ENCODE results near the gene UBTD2.
"Not testable (repeated sequence)": the region's sequence is repeated elsewhere in the genome, so short reads cannot be mapped to it uniquely, and the experiment has no call there.

UBTD2 gene

GRCh38 chr5:172293054-172293744 lies 9.6 kb upstream of the UBTD2 start:
- DNase-seq, result peak; percentile 76

GRCh38 chr5:172291837-172292236 lies 8.3 kb upstream of the UBTD2 start:
- not testable (repeated sequence) for DNase-seq

GRCh38 chr5:172288465-172288864 lies 4.9 kb upstream of the UBTD2 start:
- DNase-seq, result peak; percentile 59

DNA sequence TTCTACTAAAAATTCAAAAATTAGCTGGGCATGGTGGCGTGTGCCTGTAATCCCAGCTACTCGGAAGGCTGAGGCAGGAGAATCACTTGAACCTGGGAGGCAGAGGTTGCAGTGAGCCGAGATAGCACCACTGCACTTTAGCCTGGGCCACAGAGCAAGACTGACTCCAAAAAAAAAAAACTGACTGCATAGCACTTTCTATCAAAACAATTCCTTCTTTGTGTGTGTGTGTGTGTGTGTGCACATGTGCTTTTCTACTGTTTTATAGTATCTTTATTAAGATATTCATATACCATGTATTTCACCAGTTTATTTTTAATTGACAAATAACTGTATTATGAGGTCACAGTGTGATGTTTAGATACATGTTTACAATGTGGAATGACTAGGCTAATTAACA lies 3.6 kb upstream of the UBTD2 start:
- DNase-seq, result not testable (repeated sequence)

DNA sequence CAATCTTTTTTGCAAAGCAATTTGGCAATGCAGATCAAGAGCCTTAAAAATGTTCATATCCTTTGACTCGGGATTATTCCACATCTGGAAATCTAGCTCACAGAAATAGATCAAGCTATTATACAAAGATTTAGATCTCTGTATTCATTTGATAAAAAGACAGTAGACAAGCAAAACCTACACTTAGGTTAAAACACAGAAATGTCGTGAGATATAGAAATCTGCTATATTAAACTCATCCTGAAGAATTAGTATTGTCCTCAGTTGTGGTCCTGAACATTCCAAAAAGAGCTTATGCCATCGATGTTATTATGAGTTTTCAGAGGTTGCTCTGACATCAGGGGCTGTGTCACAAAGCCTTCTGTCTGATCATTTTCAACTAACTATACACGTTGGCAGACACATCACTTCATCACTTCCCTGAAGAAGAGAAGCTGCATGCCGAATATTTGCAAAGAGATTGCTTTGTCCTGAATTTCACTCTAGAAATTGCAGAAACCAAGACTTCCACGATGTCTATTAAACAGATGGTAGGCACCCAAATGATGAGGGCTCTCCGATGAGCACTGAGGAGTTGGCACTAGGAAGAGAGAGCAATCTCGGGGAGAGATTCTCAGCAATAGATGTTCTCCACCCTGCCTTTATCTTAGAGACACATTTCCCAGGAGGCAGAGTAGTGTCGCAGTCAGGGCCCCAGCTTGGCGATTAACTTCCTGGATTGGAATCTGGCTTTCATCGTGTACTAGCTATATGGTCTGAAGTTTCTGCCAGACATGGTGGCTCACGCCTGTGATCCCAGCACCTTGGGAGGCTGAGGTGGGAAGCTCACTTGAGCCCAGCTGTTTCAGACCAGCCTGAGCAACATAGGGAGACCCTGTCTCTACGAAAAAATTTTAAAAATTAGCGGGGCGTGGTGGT lies 1.9 kb upstream of the UBTD2 start:
- no peak for DNase-seq

DNA sequence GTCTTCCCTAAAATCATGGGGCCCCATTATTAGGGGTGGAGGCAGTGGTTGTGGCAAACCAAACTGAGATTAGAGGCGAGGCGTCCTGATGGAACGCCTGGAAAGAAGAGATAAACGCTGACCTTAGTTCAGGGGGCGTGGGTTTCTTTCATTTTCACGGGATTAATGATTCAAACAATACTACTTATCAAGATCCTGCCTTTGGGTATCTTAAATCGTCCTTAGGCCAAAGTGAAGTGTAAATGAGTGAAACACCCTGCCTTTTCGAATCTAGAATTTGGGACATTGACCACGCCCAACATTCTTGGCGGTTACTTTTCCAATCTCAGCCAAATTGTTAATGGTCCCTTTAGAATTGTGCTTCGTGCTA lies 1.0 kb upstream of the UBTD2 start:
- peak; percentile 68 for DNase-seq

- DNase-seq, result peak; percentile 91
Measured at GRCh38 chr5:172283862-172284610, 472 bp upstream of the UBTD2 start.

- peak; percentile 31 for DNase-seq
Measured at GRCh38 chr5:172282272-172283019, 1.1 kb downstream of the UBTD2 start.

DNA sequence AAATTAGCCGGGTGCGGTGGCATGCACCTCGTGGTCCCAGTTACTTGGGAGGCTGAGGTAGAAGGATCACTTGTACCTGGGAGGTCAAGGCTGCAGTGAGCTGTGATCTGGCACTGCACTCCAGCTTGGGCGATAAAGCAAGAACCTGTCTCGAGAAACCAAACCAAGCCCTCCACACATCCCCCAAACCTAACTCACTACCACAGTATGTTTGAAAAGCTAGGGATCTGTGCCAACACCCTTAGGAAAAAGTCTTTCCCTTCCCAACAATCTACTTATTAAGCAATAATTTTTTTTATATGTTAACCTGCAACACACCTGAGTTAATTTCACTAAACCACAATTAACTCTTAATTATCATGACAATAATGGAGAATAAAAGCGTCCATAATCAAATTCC lies 2.2 kb downstream of the UBTD2 start:
- DNase-seq, result no peak

- DNase-seq, result peak; percentile 84
Measured at GRCh38 chr5:172280929-172281328, 2.6 kb downstream of the UBTD2 start.

DNA sequence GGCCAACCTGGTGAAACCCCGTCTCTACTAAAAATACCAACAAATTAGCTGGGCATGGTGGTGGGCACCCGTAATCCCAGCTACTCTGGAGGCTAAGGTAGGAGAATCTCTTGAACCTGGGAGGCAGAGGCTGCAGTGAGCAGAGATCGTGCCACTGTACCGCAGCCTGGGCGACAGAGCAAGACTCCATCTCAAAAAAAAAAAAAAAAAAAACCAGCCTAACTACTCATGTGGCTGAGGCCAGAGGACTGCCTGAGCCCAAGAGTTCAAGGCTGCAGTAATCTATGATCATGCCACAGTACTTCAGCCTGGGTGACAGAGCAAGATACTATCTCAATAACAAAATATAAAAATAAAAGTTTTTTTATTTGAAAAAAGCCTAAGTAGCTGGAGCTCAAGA lies 3.2 kb downstream of the UBTD2 start:
- DNase-seq, result no peak

- DNase-seq, result no peak
Measured at GRCh38 chr5:172278356-172278755, 5.2 kb downstream of the UBTD2 start.

- DNase-seq, result no peak
Measured at GRCh38 chr5:172276214-172276613, 7.3 kb downstream of the UBTD2 start.

DNA sequence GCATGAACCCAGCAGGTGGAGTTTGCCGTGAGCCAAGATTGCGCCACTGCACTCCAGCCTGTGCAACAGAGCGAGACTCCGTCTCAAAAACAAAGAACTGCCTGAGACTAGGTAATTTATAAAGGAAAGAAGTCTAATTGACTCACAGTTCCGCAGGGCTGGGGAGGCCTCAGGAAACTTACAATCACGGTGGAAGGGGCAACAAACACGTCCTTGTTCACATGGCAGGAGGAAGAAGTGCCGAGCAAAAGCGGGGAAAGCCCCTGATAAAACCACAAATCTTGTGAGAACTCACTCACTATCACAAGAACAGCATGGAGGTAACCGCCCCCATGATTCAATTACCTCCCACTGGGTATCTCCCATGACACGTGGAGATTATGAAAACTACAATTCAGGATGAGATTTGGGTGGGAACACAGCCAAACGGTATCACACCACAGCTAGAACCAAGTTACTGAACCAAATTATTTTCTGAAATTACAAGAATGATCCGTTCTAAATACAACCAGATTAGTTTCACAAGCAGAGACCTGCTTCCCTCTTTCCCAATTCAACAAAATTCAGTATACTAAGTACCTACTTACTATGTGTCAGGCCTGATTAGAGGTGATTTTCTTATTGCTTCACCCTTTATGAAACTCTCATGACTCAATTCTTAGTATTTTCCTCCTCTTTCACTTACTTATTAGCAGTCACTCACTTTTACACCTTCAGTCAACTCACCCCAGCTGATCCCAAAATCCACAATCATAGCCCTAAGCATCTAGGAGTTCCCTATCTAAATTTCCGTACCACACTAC lies 8.4 kb downstream of the UBTD2 start:
- DNase-seq, result no peak

- DNase-seq, result no peak
Measured at GRCh38 chr5:172267943-172268342, 15.6 kb downstream of the UBTD2 start.

- no peak for DNase-seq
Measured at GRCh38 chr5:172266676-172267092, 16.9 kb downstream of the UBTD2 start.

DNA sequence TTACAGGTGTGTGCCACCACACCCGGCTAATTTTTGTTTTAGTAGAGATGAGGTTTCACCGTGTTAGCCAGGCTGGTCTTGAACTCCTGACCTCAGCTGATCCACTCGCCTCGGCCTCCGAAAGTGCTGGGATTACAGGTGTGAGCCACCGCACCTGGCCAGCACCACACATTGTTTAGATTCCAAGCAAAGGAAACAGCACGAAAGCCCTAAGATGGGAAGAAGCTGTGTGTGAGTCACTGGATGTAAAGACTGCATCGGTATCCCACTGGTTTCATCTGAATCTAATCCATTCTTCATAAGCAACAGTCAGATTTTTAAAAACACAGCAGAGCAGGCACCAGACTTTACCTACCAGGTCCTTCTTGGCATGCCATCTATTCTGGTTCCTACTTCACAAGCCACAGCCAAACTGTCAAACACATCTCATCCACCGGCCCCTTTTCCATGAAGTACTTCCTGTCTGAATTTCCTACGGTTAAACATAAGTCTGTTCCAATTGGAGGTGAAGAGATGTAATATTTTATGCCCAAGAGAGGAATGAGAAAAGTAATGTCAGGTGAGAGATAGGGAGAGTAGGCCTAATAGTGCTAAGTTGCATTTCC lies 17.4 kb downstream of the UBTD2 start:
- DNase-seq, result no peak

DNA sequence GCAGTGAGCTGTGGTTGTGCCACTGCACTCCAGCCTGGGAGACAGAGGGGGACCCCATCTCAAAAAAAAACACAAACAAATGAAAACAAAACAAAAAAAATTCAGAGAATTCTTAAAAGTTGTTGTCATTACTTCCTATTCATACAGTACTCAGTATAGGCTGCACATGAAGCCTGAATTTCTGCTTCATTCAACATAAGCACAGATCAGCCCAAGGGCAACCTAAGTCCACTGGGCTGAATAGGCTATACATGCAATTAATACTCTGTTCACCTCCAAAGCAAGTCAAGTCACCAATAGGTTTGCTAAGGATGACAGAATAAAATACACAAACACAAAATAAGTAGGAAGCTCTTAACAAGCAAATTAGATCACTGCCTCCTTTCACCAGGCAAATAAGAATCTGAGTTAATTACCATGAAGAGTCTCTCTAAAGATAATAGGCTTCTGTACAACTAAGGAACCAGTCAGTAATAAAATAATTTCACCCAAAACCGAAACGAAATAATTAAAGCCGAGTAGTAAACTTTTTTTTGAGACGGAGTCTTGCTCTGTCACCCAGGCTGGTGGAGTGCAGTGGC lies 18.7 kb downstream of the UBTD2 start:
- DNase-seq, result no peak

DNA sequence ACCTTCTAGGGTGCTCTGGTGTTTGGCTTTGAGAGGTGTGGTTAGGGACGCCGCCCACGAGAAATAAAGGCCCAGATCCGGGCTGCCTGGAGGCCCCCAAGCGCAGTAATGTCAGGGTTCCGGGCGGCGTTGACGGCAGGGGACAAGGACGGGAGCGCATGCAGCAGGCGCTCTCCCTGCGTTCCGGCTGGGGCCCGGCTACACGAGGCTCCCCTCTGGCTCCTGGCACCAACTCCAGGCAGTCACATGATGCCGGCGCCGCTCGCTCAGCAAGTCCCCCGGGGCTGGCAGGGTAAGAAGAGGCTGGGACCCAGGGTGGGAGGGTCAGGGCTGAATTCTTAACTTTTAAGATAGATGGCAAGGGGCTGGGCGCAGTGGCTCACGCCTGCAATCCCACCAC lies 28.1 kb downstream of the UBTD2 start:
- DNase-seq, result no peak

DNA sequence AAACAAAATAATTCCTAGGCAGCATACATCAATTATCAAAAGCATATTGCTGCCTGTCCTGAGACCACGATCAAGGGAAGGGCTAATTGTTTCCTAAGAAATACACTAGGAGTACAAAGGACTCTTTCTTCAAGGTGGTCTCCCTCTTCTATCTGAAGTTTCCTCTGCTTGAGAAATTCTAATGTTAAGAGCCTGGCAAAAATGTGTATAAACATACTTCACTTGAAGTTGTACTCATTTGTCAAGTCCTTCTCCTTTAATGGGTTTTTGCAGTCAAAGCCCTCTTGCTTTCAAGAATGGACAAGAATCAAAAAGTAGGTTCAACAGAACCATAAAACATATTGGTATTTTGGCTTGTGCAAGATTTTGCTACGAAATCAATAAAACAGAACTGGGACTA lies 31.1 kb downstream of the UBTD2 start:
- DNase-seq, result no peak

- no peak for DNase-seq
Measured at GRCh38 chr5:172251419-172251818, 32.1 kb downstream of the UBTD2 start.
